ENCODE data around the gene DHRSX. TPM values are rescaled to one million over a fixed set of nuclear protein-coding genes. Genes with fewer than 3 reads are reported as not detected.
A peak's percentile ranks its signal among the peaks of the same experiment; 100 is the strongest.
"Not testable (repeated sequence)": the region's sequence is repeated elsewhere in the genome, so short reads cannot be mapped to it uniquely, and the experiment has no call there.

Gene DHRSX
- total and polyA plus RNA-seq, 4 experiments from 2014 or later: 12.1 to 23.5 (median 16.5) TPM

- Mint-ChIP-seq H3K9me3 (peaks cover 0 to 17% (median 6%) of the 10 kb centered on the region in 8 donors), H3K4me1 (peaks cover 0 to 5% (median under 1%) of the 10 kb centered on the region in 4 donors), H3K4me3 (no peak overlapping the region), H3K36me3 (peaks cover 46 to 59% of the 10 kb centered on the region in 2 donors), H3K27me3 (no peaks in the 10 kb centered on the region), H3K27ac (no peak overlapping the region)
- CTCF ChIA-PET (ENCODE audit: partially characterized antibody): no interaction called here
- H3K4me3 ChIP-seq (ENCODE audit: low read length in 2 of 2): no peak overlapping the region
- no peaks in the 10 kb centered on the region for H3K27me3 ChIP-seq (ENCODE audit: insufficient read depth, low read length)
- no peak for DNase-seq
- no peaks in the 10 kb centered on the region for H3K9me3 ChIP-seq (ENCODE audit: control insufficient read depth in 1 of 2, low read length in 2 of 2)
- H3K36me3 ChIP-seq (ENCODE audit: insufficient read depth, low read length): no peaks in the 10 kb centered on the region
- no peaks in the 10 kb centered on the region for H3K4me1 ChIP-seq (ENCODE audit: insufficient read depth, low read length)
- H3K27ac ChIP-seq (ENCODE audit: low read depth, low read length): no peak overlapping the region
- intact Hi-C loops (cut with micrococcal nuclease): no loop called here
- POLR2A ChIA-PET (ENCODE audit: partially characterized antibody): no interaction called here
These were observed 149.5 kb downstream of the DHRSX start for GRCh38 chrX:2351321-2351720.

GRCh38 chrX:2350703-2351102 is 150.1 kb downstream of the DHRSX start:
- H3K36me3 Mint-ChIP-seq: peaks cover 50 to 62% of the 10 kb centered on the region in 2 donors
- CTCF ChIA-PET (ENCODE audit: partially characterized antibody); intact Hi-C loops (cut with micrococcal nuclease); DNase-seq; H3K27me3 Mint-ChIP-seq; H3K4me3 Mint-ChIP-seq; H3K27ac ChIP-seq (ENCODE audit: low read depth, low read length); POLR2A ChIA-PET (ENCODE audit: partially characterized antibody); H3K4me3 ChIP-seq (ENCODE audit: low read length in 2 of 2); H3K4me1 Mint-ChIP-seq; H3K4me1 ChIP-seq (ENCODE audit: insufficient read depth, low read length); H3K27me3 ChIP-seq (ENCODE audit: insufficient read depth, low read length); H3K9me3 ChIP-seq (ENCODE audit: control insufficient read depth in 1 of 2, low read length in 2 of 2); H3K27ac Mint-ChIP-seq; H3K36me3 ChIP-seq (ENCODE audit: insufficient read depth, low read length): not testable (repeated sequence)
- H3K9me3 Mint-ChIP-seq: peaks cover 0 to 17% (median 6%) of the 10 kb centered on the region in 8 donors

GRCh38 chrX:2350036-2350435 is 150.7 kb downstream of the DHRSX start:
- H3K27me3 ChIP-seq (ENCODE audit: insufficient read depth, low read length); H3K4me1 ChIP-seq (ENCODE audit: insufficient read depth, low read length); H3K9me3 ChIP-seq (ENCODE audit: control insufficient read depth in 1 of 2, low read length in 2 of 2); POLR2A ChIA-PET (ENCODE audit: partially characterized antibody); CTCF ChIA-PET (ENCODE audit: partially characterized antibody); H3K27ac Mint-ChIP-seq; H3K27me3 Mint-ChIP-seq; H3K27ac ChIP-seq (ENCODE audit: low read depth, low read length); H3K4me1 Mint-ChIP-seq; H3K4me3 ChIP-seq (ENCODE audit: low read length in 2 of 2); DNase-seq; intact Hi-C loops (cut with micrococcal nuclease); H3K4me3 Mint-ChIP-seq; H3K36me3 ChIP-seq (ENCODE audit: insufficient read depth, low read length): not testable (repeated sequence)
- Mint-ChIP-seq H3K36me3 (peaks cover 53 to 68% of the 10 kb centered on the region in 2 donors), H3K9me3 (peaks cover 0 to 17% (median 6%) of the 10 kb centered on the region in 8 donors)

- H3K36me3 ChIP-seq (ENCODE audit: insufficient read depth, low read length): no peaks in the 10 kb centered on the region
- peaks cover 0 to 5% (median under 1%) of the 10 kb centered on the region in 4 donors for H3K4me1 Mint-ChIP-seq
- ChIA-PET CTCF (ENCODE audit: partially characterized antibody) (no interaction called here), POLR2A (ENCODE audit: partially characterized antibody) (no interaction called here)
- no peak overlapping the region for H3K4me3 ChIP-seq (ENCODE audit: low read length in 2 of 2)
- H3K4me1 ChIP-seq (ENCODE audit: insufficient read depth, low read length): no peaks in the 10 kb centered on the region
- DNase-seq: no peak
- no peaks in the 10 kb centered on the region for H3K27me3 ChIP-seq (ENCODE audit: insufficient read depth, low read length)
- H3K27ac ChIP-seq (ENCODE audit: low read depth, low read length): no peak overlapping the region
- no peaks in the 10 kb centered on the region for H3K27me3 Mint-ChIP-seq
- no peak overlapping the region for H3K27ac Mint-ChIP-seq
- H3K4me3 Mint-ChIP-seq: no peak overlapping the region
- H3K9me3 ChIP-seq (ENCODE audit: control insufficient read depth in 1 of 2, low read length in 2 of 2): no peaks in the 10 kb centered on the region
- H3K36me3 Mint-ChIP-seq: peaks cover 62 to 70% of the 10 kb centered on the region in 2 donors
- peaks cover 0 to 16% (median 7%) of the 10 kb centered on the region in 8 donors for H3K9me3 Mint-ChIP-seq
- intact Hi-C loops (cut with micrococcal nuclease): no loop called here
These were observed 152.6 kb downstream of the DHRSX start for GRCh38 chrX:2348211-2348610.

- no peak for DNase-seq
- Histone ChIP-seq H3K9me3 (ENCODE audit: control insufficient read depth in 1 of 2, low read length in 2 of 2) (no peaks in the 10 kb centered on the region), H3K4me3 (ENCODE audit: low read length in 2 of 2) (no peak overlapping the region), H3K4me1 (ENCODE audit: insufficient read depth, low read length) (no peaks in the 10 kb centered on the region), H3K36me3 (ENCODE audit: insufficient read depth, low read length) (no peaks in the 10 kb centered on the region), H3K27me3 (ENCODE audit: insufficient read depth, low read length) (no peaks in the 10 kb centered on the region), H3K27ac (ENCODE audit: low read depth, low read length) (no peak overlapping the region)
- H3K9me3 Mint-ChIP-seq: peaks cover 0 to 16% (median 4%) of the 10 kb centered on the region in 8 donors
- ChIA-PET POLR2A (ENCODE audit: partially characterized antibody) (no interaction called here), CTCF (ENCODE audit: partially characterized antibody) (no interaction called here)
- no peaks in the 10 kb centered on the region for H3K4me1 Mint-ChIP-seq
- H3K27ac Mint-ChIP-seq: peak overlapping the region in 1 of 7 donors; percentile 47
- no peaks in the 10 kb centered on the region for H3K27me3 Mint-ChIP-seq
- H3K4me3 Mint-ChIP-seq: no peak overlapping the region
- intact Hi-C loops (cut with micrococcal nuclease): no loop called here
- H3K36me3 Mint-ChIP-seq: peaks cover 64 to 72% of the 10 kb centered on the region in 2 donors
These were observed 154.6 kb downstream of the DHRSX start for GRCh38 chrX:2346158-2346557.

- no peaks in the 10 kb centered on the region for H3K4me1 Mint-ChIP-seq
- ChIA-PET POLR2A (ENCODE audit: partially characterized antibody) (no interaction called here), CTCF (ENCODE audit: partially characterized antibody) (no interaction called here)
- no peaks in the 10 kb centered on the region for H3K27me3 Mint-ChIP-seq
- DNase-seq: no peak
- H3K4me3 Mint-ChIP-seq: no peak overlapping the region
- intact Hi-C loops (cut with micrococcal nuclease): no loop called here
- H3K27ac Mint-ChIP-seq: no peak overlapping the region
- no peaks in the 10 kb centered on the region for H3K27me3 ChIP-seq (ENCODE audit: insufficient read depth, low read length)
- H3K9me3 ChIP-seq (ENCODE audit: control insufficient read depth in 1 of 2, low read length in 2 of 2): no peaks in the 10 kb centered on the region
- no peak overlapping the region for H3K4me3 ChIP-seq (ENCODE audit: low read length in 2 of 2)
- H3K9me3 Mint-ChIP-seq: peaks cover 0 to 12% (median 6%) of the 10 kb centered on the region in 8 donors
- H3K27ac ChIP-seq (ENCODE audit: low read depth, low read length): no peak overlapping the region
- peaks cover 66 to 72% of the 10 kb centered on the region in 2 donors for H3K36me3 Mint-ChIP-seq
- no peaks in the 10 kb centered on the region for H3K36me3 ChIP-seq (ENCODE audit: insufficient read depth, low read length)
- no peaks in the 10 kb centered on the region for H3K4me1 ChIP-seq (ENCODE audit: insufficient read depth, low read length)
These were observed 155.2 kb downstream of the DHRSX start for GRCh38 chrX:2345562-2345961.

- H3K4me1 ChIP-seq (ENCODE audit: insufficient read depth, low read length): no peaks in the 10 kb centered on the region
- H3K9me3 ChIP-seq (ENCODE audit: control insufficient read depth in 1 of 2, low read length in 2 of 2): peaks cover 0 to 3% of the 10 kb centered on the region in 2 donors
- CTCF ChIA-PET (ENCODE audit: partially characterized antibody): no interaction called here
These were observed 157.4 kb downstream of the DHRSX start for GRCh38 chrX:2343413-2343812.

GRCh38 chrX:2342874-2343273 is 157.9 kb downstream of the DHRSX start:
- no peaks in the 10 kb centered on the region for H3K36me3 ChIP-seq (ENCODE audit: insufficient read depth, low read length)
- ChIA-PET CTCF (ENCODE audit: partially characterized antibody) (no interaction called here), POLR2A (ENCODE audit: partially characterized antibody) (no interaction called here)
- no peaks in the 10 kb centered on the region for H3K27me3 Mint-ChIP-seq
- no peaks in the 10 kb centered on the region for H3K4me1 ChIP-seq (ENCODE audit: insufficient read depth, low read length)
- H3K27ac ChIP-seq (ENCODE audit: low read depth, low read length): no peak overlapping the region
- DNase-seq: no peak
- no peak overlapping the region for H3K4me3 ChIP-seq (ENCODE audit: low read length in 2 of 2)
- H3K36me3 Mint-ChIP-seq: peaks cover 76 to 82% of the 10 kb centered on the region in 2 donors
- H3K9me3 ChIP-seq (ENCODE audit: control insufficient read depth in 1 of 2, low read length in 2 of 2): peaks cover 0 to 3% of the 10 kb centered on the region in 2 donors
- peak overlapping the region in 1 of 7 donors; percentile 36 for H3K27ac Mint-ChIP-seq
- peaks cover 0 to 3% (median 0%) of the 10 kb centered on the region in 4 donors for H3K4me1 Mint-ChIP-seq
- H3K27me3 ChIP-seq (ENCODE audit: insufficient read depth, low read length): no peaks in the 10 kb centered on the region
- intact Hi-C loops (cut with micrococcal nuclease): no loop called here
- no peak overlapping the region for H3K4me3 Mint-ChIP-seq
- H3K9me3 Mint-ChIP-seq: peaks cover 6 to 25% (median 15%) of the 10 kb centered on the region in 8 donors

More at GRCh38 chrX:2343413-2343812, 157.4 kb downstream of the DHRSX start:
- Mint-ChIP-seq H3K4me1 (peaks cover 0 to 3% (median 0%) of the 10 kb centered on the region in 4 donors), H3K9me3 (peaks cover 6 to 24% (median 15%) of the 10 kb centered on the region in 8 donors), H3K27ac (no peak overlapping the region), H3K27me3 (no peaks in the 10 kb centered on the region), H3K36me3 (peaks cover 75 to 86% of the 10 kb centered on the region in 2 donors), H3K4me3 (no peak overlapping the region)
- Histone ChIP-seq H3K4me3 (ENCODE audit: low read length in 2 of 2) (no peak overlapping the region), H3K27ac (ENCODE audit: low read depth, low read length) (no peak overlapping the region), H3K27me3 (ENCODE audit: insufficient read depth, low read length) (no peaks in the 10 kb centered on the region), H3K36me3 (ENCODE audit: insufficient read depth, low read length) (no peaks in the 10 kb centered on the region)
- POLR2A ChIA-PET (ENCODE audit: partially characterized antibody): no interaction called here
- intact Hi-C loops (cut with micrococcal nuclease): no loop called here
- DNase-seq: no peak

All from CD4-positive, alpha-beta memory T cell (primary cell).